CD4-positive, alpha-beta T cell treated with Interleukin-4 for 4 hours (primary cell): ENCODE measurements around the gene RABL3.
"Not testable (repeated sequence)": the region's sequence is repeated elsewhere in the genome, so short reads cannot be mapped to it uniquely, and the experiment has no call there.

ENCODE experiments used
- DNase-seq: peaks from one replicate; pipeline ENCODE4 v3.0.0-alpha.2; 2020

Gene RABL3

DNA sequence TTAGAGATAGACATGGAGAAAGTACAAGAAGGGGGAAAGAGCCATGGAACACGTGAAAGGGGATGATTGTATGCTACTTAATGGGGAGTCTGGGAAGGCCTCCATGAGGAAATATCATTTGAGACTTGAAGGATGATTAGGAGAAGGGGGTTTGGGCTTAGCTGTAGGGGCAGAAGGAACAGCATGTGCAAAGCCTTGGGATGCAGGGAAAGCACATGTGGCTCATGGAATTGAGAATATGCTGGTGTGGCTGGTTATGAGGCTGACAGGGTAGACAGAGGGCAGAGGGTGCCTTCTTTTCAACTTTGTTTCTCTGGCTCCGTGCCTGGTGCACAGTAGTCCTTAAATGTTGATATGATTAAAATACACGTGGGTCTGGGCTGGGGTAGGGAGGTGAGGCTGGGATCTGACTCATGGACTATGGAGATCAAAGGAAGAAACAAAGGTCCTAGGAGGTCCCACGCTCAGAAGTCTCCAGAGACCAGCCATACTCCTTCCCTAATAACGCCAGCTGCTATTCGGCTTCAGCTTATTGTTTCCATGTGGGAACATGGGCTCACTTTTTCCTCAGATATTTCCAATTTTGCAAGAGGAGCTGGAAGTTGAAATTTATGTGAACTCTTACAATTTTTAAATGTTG lies 1.4 kb upstream of the RABL3 start:
- DNase-seq, result no peak

GRCh38 chr3:120742849-120743365 lies 591 bp upstream of the RABL3 start:
- DNase-seq, result no peak

DNA sequence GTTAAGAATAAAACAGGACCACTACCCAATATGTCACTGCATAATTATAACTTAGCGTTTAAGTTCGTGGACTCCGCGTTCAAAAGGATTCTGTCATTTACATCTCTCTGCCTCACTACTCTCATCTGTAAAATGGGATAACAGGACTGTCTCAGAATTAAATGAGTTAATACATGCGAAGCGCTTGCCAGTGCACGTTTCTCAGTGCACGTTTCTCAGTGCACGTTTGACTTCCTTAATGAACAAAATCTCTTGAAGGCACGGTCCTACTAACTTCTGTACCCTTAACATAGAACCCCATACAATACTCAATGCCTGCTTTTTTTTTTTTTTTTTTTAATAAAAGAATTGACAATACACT lies 499 bp downstream of the RABL3 start:
- no peak for DNase-seq

DNA sequence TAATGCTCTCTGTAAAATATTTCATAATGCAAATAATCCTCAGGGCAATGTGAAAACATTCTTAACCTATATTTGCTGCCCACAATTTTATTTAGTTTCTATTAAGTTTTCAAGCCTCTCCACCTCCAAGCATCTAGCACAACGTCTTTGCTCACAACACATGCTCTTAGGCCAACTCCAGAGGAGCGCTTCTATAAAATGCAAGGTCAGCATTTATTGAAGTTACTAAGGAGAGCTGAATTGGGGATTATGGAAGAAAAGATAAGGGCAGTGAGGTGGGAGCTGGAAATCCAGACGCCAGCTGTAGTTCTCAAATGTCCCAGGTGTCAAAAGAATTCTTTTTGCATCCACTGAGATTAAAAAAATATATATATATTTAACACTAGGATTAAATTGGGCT lies 996 bp downstream of the RABL3 start:
- DNase-seq, result no peak

DNA sequence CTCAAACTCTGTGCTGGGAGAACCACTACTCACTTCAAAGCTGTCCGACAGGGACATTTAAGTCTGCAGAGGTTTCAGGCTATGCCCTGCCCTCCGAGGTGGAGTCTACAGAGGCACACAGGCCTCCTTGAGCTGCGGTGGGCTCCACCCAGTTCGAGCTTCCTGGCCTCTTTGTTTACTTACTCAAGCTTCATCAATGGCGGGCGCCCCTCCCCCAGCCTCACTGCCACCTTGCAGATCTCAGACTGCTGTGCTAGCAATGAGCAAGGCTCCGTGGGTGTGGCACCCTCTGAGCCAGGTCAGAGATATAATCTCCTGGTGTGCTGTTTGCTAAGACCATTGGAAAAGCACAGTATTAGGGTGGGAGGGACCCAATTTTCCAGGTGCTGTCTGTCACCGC lies 4.3 kb downstream of the RABL3 start:
- not testable (repeated sequence) for DNase-seq

- no peak for DNase-seq
These were observed 11.5 kb downstream of the RABL3 start for GRCh38 chr3:120730576-120731542.

DNA sequence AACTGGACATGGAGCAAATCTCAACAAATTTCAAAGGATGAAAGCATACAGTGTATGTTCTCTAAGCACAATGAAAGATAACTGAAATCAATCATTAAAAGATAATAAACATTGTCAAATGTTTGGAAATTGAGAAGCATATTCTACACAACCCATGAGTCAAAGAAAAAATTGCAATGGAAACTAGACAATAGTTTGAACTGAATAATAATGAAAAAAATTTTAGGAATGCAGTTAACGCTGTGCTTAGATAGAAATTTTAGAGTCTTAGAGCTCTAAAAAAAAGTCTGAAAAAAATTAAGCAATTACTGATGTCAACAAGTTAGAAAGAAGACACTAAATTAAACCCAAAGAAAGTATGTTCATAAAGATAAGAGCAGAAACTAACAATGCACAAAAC lies 15.5 kb downstream of the RABL3 start:
- DNase-seq, result no peak

DNA sequence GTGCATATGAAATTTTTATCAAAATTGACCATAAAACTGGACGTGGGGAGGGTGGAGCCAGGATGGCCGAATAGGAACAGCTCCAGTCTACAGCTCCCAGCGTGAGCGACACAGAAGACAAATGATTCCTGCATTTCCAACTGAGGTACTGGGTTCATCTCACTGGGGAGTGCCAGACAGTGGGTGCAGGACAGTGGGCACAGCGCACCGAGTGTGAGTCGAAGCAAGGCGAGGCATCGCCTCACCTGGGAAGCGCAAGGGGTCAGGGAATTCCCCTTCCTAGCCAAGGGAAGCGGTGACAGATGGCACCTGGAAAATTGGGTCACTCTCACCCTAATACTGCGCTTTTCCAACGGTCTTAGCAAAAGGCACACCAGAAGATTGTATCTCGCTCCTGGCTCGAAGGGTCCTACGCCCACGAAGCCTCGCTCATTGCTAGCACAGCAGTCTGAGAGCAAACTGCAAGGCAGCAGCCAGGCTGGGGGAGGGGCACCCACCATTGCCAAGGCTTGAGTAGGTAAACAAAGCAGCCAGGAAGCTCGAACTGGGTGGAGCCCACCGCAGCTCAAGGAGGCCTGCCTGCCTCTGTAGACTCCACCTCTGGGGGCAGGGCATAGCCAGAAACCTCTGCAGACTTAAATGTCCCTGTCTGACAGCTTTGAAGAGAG lies 23.0 kb downstream of the RABL3 start:
- DNase-seq, result peak; percentile 88

- DNase-seq, result no peak
These were observed 29.1 kb downstream of the RABL3 start for GRCh38 chr3:120713262-120713661.

- DNase-seq, result no peak
These were observed 31.9 kb downstream of the RABL3 start for GRCh38 chr3:120710369-120710768.

DNA sequence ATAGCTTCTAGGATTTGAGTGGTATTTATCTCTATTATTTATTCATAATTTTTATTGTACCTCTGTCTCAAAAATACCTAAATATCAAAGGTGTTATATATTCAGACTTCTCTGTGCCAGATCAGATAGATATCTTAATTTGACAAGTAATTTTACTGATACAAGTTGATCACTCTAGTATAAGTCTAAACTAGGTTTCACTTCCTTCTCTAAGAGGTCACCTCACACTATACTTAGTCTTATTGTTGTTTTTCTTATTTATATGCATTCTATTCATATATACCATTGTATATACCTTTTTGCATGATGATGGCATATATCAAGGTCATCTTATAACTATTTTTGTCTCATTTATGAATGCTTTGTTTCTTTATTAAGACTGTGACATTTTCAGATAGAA lies 33.9 kb downstream of the RABL3 start:
- no peak for DNase-seq

- DNase-seq, result no peak
These were observed 35.4 kb downstream of the RABL3 start for GRCh38 chr3:120706950-120707349.

- no peak for DNase-seq
These were observed 36.3 kb downstream of the RABL3 start for GRCh38 chr3:120705884-120706582.

- DNase-seq, result no peak
These were observed 43.0 kb downstream of the RABL3 start for GRCh38 chr3:120699333-120699732.

DNA sequence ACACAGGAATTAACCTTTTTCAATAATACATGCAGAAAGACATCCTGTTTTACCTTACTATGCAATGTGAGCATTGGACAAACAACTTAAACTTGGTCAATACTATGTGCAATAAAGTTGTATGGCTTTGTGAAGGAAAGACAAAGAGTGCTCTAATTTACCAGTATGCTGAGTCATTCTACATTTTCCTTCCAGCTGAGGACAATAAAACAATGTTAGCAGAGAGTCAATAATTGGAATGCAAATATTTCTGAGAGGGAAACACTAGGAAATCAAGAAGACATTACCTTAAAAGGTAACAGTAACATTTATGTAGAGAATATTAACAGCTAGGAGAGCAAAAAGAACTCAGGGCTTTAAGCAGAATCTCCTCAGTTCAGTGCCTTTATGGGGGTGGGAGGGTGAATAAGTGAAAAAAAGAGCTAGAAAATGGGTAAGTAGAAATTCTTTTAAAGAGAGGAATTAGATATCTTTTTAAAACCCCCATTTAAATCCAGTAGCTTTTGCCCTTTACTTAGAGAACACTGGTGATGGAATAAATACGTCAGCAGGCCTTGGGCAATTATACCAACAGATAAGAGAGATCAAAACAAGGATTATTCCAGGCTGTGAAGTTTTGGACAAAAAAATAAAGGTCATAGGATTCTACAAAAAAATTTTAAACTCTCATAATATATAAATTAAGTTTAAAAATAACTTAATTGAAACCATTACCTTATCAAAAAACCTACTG lies 48.7 kb downstream of the RABL3 start:
- no peak for DNase-seq

GRCh38 chr3:120689395-120689794 lies 52.9 kb downstream of the RABL3 start:
- no peak for DNase-seq

- DNase-seq, result no peak
These were observed 54.2 kb downstream of the RABL3 start for GRCh38 chr3:120688121-120688520.

- DNase-seq, result no peak
These were observed 56.9 kb downstream of the RABL3 start for GRCh38 chr3:120685411-120685810.

DNA sequence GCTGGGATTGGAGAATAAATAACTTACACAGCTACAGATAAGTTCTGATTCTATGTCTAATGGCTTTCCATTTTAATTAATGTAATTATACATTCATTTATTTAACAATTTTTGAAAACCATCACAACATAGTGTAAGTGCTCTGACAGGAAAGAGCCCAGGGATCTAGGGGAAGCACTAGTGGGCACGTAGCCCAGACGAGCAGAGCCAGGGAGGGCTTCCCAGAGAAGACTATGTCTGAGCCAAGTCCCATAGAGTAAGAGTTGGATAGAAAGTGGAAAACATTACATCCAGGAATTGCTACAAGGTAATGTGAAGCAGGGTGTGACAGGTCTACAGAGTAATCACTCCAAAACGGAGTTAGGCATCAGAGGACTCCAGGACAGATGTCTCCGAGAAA lies 57.4 kb downstream of the RABL3 start:
- no peak for DNase-seq

DNA sequence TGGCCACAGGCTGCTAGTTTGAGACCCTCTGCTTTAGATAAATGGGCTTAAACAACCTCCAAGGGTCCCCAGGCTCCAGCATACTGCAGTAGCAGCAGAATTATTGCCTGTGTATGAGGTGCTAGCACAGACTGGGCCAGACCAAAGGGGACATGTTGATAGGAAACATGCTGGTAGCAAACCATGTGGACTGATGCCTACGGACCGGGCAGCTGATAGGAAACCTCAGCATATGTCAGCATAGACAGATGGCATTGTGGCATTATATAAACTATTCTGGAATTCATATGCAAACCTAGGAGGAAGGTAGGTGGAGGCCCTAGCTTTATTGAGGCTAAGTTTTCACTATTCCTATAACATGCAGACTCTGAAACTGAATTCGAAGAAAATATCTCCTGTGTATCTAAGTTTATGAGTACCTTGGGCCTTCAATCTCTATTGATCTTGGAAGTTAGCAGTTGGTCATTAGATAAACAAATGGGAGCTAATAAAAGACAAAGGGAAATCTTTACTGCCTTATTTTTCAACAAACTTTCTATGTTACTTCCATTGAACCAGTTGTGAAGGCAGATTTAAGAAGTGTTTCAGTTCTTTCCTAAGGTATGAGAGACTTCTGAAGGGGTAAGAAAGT lies 58.5 kb downstream of the RABL3 start:
- DNase-seq, result no peak

- DNase-seq, result no peak
These were observed 59.1 kb downstream of the RABL3 start for GRCh38 chr3:120683213-120683612.
